Gastrocnemius medialis (tissue), 4 donors: ENCODE data around the gene ABCD4. TPM values are rescaled to one million over a fixed set of nuclear protein-coding genes. Genes with fewer than 3 reads are reported as not detected.

Source experiments
- ATAC-seq, 2 donors: fragments of 150-250 bp; one replicate each; pipeline ENCODE4 v1.9.1; 2016
- DNase-seq, 2 donors: peaks; one replicate each; pipeline ENCODE4 v3.0.0-alpha.2; 2019
- H3K27ac ChIP-seq, 4 donors: fragments of 200-600 bp; sonication (generic); 1 replicate in 1 of 4; 2 replicates in 3 of 4; pipeline ENCODE4 v1.5.1; 2016 to 2018; ENCODE audit warnings: mild to moderate bottlenecking in 2 of 4, moderate library complexity in 1 of 4
- H3K27me3 ChIP-seq, 3 donors: fragments of 200-600 bp; sonication (generic) in 2 of 3; 1 replicate in 1 of 3; 2 replicates in 2 of 3; pipeline versions ENCODE4 v1.5.1 to v1.6.0; 2016 to 2019; ENCODE audit warnings: mild to moderate bottlenecking in 1 of 3, moderate library complexity in 1 of 3
- H3K36me3 ChIP-seq, 2 donors: fragments of 200-600 bp; sonication (generic) in 1 of 2; one replicate each; pipeline ENCODE4 v1.5.1; 2017 to 2018
- H3K4me1 ChIP-seq, 2 donors: fragments of 200-600 bp; sonication (generic) in 1 of 2; one replicate each; pipeline ENCODE4 v1.5.1; 2016 to 2017; ENCODE audit warnings: mild to moderate bottlenecking in 2 of 2
- H3K4me3 ChIP-seq, 4 donors: fragments of 200-600 bp; sonication (generic) in 3 of 4; 1 replicate in 1 of 4; 2 replicates in 3 of 4; pipeline ENCODE4 v1.5.1; 2016 to 2019; ENCODE audit warnings: mild to moderate bottlenecking in 2 of 4
- H3K9me3 ChIP-seq, 3 donors: fragments of 200-600 bp; sonication (generic) in 2 of 3; 1 replicate in 1 of 3; 2 replicates in 2 of 3; pipeline ENCODE4 v1.5.1; 2016 to 2019
- POLR2A ChIP-seq, 2 donors: fragments of 450-650 bp; IDR thresholded peaks; one replicate each; pipeline ENCODE4 v1.6.1; 2017; ENCODE audit warnings: antibody characterized with exemption in 2 of 2, mild to moderate bottlenecking in 2 of 2, moderate library complexity in 2 of 2
- in situ Hi-C, 4 donors: fragments of 200-750 bp; cut with MboI; loops; one replicate each; pipeline versions ENCODE4 v1.15.0 to v1.8.0; 2017; ENCODE audit warnings: low sequenced_read_pairs in 4 of 4
- intact Hi-C: fragments of 100-400 bp; cut with DNase I; formaldehyde crosslinking; loops from one replicate; pipeline ENCODE4 v1.15.1; 2023; ENCODE audit warnings: low total_unique reads
- total RNA-seq, 4 donors: library from RNA; depleted of rRNA; stranded (reverse); fragments of >200 nt; gene quantifications; one replicate each; pipeline versions ENCODE4 v1.1.0 to v1.2.3, GENCODE V29; 2016
- TF ChIP-seq, protein P1 (sequence below), 5 experiments: fragments of 450-650 bp in 3 of 5; fragments of 200-600 bp in 2 of 5; sonication (generic) in 2 of 5; IDR thresholded peaks in 4 of 5; conservative IDR thresholded peaks in 1 of 5; 1 replicate in 4 of 5; 2 replicates in 1 of 5; pipeline ENCODE4 v1.5.1; 2016 to 2019; ENCODE audit warnings: antibody characterized with exemption in 5 of 5, mild to moderate bottlenecking in 3 of 5, moderate library complexity in 3 of 5

Gene ABCD4
- total RNA-seq, 4 donors from 2014 or later = 9.1 to 20.0 (median 11.5) TPM

DNA sequence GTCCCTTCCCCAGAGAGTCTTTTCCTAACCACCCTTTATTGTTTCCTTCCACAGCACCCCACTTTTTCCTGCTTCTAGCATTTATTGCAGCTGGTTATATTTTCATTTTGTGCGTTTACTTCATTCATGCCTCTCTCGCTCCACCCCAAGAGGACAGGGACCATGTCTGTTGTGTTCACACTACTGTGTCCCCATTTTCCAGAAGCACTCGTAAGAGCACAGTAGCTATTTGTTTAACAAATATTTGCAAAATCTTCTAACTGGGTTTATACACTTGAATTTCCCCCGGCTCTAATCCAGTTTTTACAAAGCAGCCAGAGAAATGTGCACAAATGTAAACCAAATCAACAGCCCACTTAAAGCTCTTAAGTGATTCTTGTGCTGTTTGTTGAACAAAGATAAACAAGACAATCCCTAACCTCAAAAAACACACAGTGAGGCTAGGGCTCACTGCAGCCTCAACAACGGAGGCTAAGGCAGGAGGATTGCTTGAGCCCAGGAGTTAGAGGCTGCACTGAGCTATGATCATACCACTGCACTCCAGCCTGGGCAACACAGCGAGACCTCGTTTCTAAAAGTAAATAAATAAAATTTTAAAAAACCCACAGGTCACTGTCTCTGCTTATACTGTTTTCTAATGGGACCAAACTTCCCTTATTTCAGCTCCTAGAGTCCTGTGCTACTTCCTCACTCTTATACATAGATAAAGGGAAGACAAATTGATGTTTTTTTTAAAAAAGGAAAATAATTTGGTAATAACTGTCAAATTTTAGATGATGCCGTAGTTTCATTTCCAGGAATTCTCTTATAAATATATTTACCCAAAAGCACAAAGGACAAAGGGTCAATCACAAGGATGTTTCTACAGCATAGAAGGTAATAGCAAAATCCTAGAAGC, 6.6 kb upstream of the ABCD4 start:
- intact Hi-C loops (no loop called here), in situ Hi-C loops (no loop called here)
- no peak for TF ChIP-seq POLR2A (IDR thresholded peaks at IDR 0.05)
- TF ChIP-seq, protein P1, sequence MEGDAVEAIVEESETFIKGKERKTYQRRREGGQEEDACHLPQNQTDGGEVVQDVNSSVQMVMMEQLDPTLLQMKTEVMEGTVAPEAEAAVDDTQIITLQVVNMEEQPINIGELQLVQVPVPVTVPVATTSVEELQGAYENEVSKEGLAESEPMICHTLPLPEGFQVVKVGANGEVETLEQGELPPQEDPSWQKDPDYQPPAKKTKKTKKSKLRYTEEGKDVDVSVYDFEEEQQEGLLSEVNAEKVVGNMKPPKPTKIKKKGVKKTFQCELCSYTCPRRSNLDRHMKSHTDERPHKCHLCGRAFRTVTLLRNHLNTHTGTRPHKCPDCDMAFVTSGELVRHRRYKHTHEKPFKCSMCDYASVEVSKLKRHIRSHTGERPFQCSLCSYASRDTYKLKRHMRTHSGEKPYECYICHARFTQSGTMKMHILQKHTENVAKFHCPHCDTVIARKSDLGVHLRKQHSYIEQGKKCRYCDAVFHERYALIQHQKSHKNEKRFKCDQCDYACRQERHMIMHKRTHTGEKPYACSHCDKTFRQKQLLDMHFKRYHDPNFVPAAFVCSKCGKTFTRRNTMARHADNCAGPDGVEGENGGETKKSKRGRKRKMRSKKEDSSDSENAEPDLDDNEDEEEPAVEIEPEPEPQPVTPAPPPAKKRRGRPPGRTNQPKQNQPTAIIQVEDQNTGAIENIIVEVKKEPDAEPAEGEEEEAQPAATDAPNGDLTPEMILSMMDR (IDR thresholded peaks at IDR 0.05 in 4 of 5, conservative IDR thresholded peaks at IDR 0.05 in 1 of 5) = no peak
- Histone ChIP-seq H3K27me3 (no peaks in the 10 kb centered on the region), H3K9me3 (no peaks in the 10 kb centered on the region), H3K36me3 (no peaks in the 10 kb centered on the region), H3K4me1 (no peaks in the 10 kb centered on the region), H3K4me3 (no peak overlapping the region), H3K27ac (no peak overlapping the region)
- DNase-seq (no peak), ATAC-seq (no peak)

DNA sequence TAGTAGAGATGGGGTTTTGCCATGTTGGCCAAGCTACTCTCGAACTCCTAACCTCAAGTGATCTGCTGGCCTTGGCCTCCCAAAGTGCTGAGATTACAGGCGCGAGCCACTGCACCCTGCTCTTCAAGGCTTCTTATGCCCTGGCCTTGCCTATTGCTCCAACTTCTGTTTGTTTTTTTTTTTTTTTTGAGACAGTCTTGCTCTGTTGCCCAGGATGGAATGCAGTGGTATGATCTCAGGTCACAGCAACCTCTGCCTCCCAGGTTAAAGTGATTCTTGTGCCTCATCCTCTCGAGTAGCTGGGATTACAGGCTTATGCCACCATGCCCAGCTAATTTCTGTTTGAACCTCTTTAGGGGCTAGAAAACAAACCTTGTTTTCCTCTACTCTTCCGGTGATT, 6.0 kb upstream of the ABCD4 start:
- intact Hi-C loops (no loop called here), in situ Hi-C loops (no loop called here)
- no peaks in the 10 kb centered on the region for H3K9me3 ChIP-seq
- H3K27me3 ChIP-seq = no peaks in the 10 kb centered on the region
- H3K27ac ChIP-seq = no peak overlapping the region
- H3K4me3 ChIP-seq = no peak overlapping the region
- no peaks in the 10 kb centered on the region for H3K36me3 ChIP-seq
- no peak for ATAC-seq
- no peaks in the 10 kb centered on the region for H3K4me1 ChIP-seq
- no peak for TF ChIP-seq POLR2A (IDR thresholded peaks at IDR 0.05)
- TF ChIP-seq, protein P1 (IDR thresholded peaks at IDR 0.05 in 4 of 5, conservative IDR thresholded peaks at IDR 0.05 in 1 of 5) = no peak
- DNase-seq = no peak

DNA sequence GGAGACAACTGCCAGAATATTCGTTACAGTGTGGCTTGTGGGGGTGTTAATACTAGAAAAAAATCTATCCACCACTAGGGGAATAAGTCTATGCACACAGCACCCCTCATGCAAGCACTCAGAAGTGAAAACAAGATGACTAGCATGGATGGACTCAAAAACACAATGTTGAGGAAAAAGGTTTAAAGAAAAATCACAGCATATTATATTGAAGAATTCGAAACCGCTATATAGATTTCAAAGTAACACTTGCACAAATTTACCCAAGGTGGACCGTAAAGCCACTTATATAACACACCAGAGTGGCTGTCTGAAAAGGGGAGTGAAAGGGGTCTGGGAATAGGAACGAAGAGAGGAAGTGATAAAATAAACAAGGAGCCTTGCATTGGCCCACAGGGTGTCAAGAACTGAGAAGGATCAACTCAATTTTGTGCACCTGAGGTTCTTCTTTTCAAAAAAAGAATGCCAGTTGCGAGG, 544 bp downstream of the ABCD4 start:
- Histone ChIP-seq H3K27ac (peak overlapping the region; percentile 85 to 92 (median 90)), H3K36me3 (peaks cover 0 to 14% of the 10 kb centered on the region in 2 donors), H3K27me3 (no peaks in the 10 kb centered on the region), H3K4me3 (peak overlapping the region; percentile 80 to 95 (median 84)), H3K9me3 (no peaks in the 10 kb centered on the region), H3K4me1 (peaks cover 5 to 11% of the 10 kb centered on the region in 2 donors)
- in situ Hi-C loops = no loop called here
- intact Hi-C loops = loop anchor here (2.0 kb wide), 1 partner anchor 43 kb away; no protein-coding TSS in a partner anchor
- ATAC-seq (peak; percentile 54 to 74), DNase-seq (no peak)
- TF ChIP-seq, protein P1 (IDR thresholded peaks at IDR 0.05 in 4 of 5, conservative IDR thresholded peaks at IDR 0.05 in 1 of 5) = peak in 4 of 5 experiments; percentile 29 to 52 (median 39)
- no peak for TF ChIP-seq POLR2A (IDR thresholded peaks at IDR 0.05)

DNA sequence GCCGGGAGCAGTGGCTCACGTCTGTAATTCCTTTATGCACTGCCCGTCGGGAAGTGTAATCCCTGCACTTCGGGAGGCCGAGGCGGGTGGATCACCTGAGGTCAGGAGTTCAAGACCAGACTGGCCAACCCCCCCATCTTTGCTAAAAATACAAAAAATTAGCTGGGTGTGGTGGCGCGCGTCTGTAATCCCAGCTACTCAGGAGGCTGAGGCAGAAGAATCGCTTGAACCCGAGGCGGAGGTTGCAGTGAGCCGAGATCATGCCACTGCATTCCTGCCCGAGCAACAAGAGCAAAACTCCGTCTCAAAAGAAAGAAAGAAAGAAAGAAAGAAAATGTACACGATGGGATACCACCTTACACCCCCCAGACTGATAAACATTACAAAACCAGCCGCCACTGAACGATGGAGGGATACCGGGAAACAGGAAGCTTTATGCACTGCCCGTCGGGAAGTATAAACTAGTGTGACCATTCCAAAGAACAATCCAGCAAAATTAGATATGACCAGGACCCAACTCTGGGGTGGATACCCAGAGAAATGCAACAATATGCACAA, 1.1 kb downstream of the ABCD4 start:
- peak overlapping the region in 3 of 4 donors; percentile 88 to 92 (median 91) for H3K27ac ChIP-seq
- peaks cover 0 to 19% of the 10 kb centered on the region in 2 donors for H3K36me3 ChIP-seq
- peaks cover 5 to 11% of the 10 kb centered on the region in 2 donors for H3K4me1 ChIP-seq
- ATAC-seq (peak in 1 of 2 donors; percentile 2), DNase-seq (no peak)
- H3K4me3 ChIP-seq = peak overlapping the region; percentile 80 to 95 (median 84)
- intact Hi-C loops (loop anchor here (2.0 kb wide), 1 partner anchor 43 kb away; no protein-coding TSS in a partner anchor), in situ Hi-C loops (no loop called here)
- no peaks in the 10 kb centered on the region for H3K27me3 ChIP-seq
- H3K9me3 ChIP-seq = no peaks in the 10 kb centered on the region
- TF ChIP-seq, protein P1 (IDR thresholded peaks at IDR 0.05 in 4 of 5, conservative IDR thresholded peaks at IDR 0.05 in 1 of 5) = no peak
- TF ChIP-seq POLR2A (IDR thresholded peaks at IDR 0.05) = no peak
